T-helper 2 cell treated with Interferon-gamma antibody and Interleukin-4, amounts not matched to agents 5 μg/mL and 100 μg/mL, for 36 hours (primary cell): Measurements from ENCODE around the gene ARHGEF7.
A peak's percentile ranks its signal among the peaks of the same experiment; 100 is the strongest.
"Not testable (repeated sequence)": the region's sequence is repeated elsewhere in the genome, so short reads cannot be mapped to it uniquely, and the experiment has no call there.

ENCODE experiments used
- DNase-seq: peaks from one replicate; pipeline ENCODE4 v3.0.0; 2021; ENCODE audit warnings: low spot score
- H3K27ac Mint-ChIP-seq: one replicate; pipeline ENCODE4 v1.8.0; 2021; ENCODE audit warnings: mild to moderate bottlenecking, mixed read lengths
- H3K27me3 Mint-ChIP-seq: one replicate; pipeline ENCODE4 v1.8.0; 2021; ENCODE audit warnings: low read depth, mixed read lengths
- H3K36me3 Mint-ChIP-seq: one replicate; pipeline ENCODE4 v1.8.0; 2021; ENCODE audit warnings: low read depth, mixed read lengths
- H3K4me1 Mint-ChIP-seq: one replicate; pipeline ENCODE4 v1.8.0; 2021; ENCODE audit warnings: low read depth, mixed read lengths
- H3K4me3 Mint-ChIP-seq: one replicate; pipeline ENCODE4 v1.8.0; 2022; ENCODE audit warnings: mild to moderate bottlenecking, moderate library complexity, mixed read lengths
- H3K9me3 Mint-ChIP-seq: one replicate; pipeline ENCODE4 v1.8.0; 2021; ENCODE audit warnings: mixed read lengths

Gene ARHGEF7

GRCh38 chr13:111251646-111252445 lies 136.7 kb downstream of the ARHGEF7 start:
- Mint-ChIP-seq H3K4me1 (peaks cover 3% of the 10 kb centered on the region), H3K36me3 (peaks cover 81% of the 10 kb centered on the region), H3K27me3 (no peaks in the 10 kb centered on the region), H3K27ac (no peak overlapping the region), H3K9me3 (peaks cover 17% of the 10 kb centered on the region), H3K4me3 (no peak overlapping the region)
- no peak for DNase-seq

- Mint-ChIP-seq H3K4me1 (peaks cover 3% of the 10 kb centered on the region), H3K4me3 (no peak overlapping the region), H3K27me3 (no peaks in the 10 kb centered on the region), H3K9me3 (peaks cover 21% of the 10 kb centered on the region), H3K36me3 (peaks cover 81% of the 10 kb centered on the region), H3K27ac (no peak overlapping the region)
- no peak for DNase-seq
Measured at GRCh38 chr13:111252446-111253364, 137.6 kb downstream of the ARHGEF7 start.

- Mint-ChIP-seq H3K27ac (no peak overlapping the region), H3K4me3 (no peak overlapping the region), H3K27me3 (no peaks in the 10 kb centered on the region), H3K9me3 (peaks cover 21% of the 10 kb centered on the region), H3K4me1 (peaks cover 3% of the 10 kb centered on the region), H3K36me3 (peaks cover 81% of the 10 kb centered on the region)
- DNase-seq, result no peak
Measured at GRCh38 chr13:111253365-111253872, 138.3 kb downstream of the ARHGEF7 start.

GRCh38 chr13:111255228-111255790 lies 140.2 kb downstream of the ARHGEF7 start:
- DNase-seq, result no peak
- Mint-ChIP-seq H3K36me3 (peaks cover 82% of the 10 kb centered on the region), H3K9me3 (peaks cover 38% of the 10 kb centered on the region), H3K4me3 (no peak overlapping the region), H3K4me1 (peaks cover 5% of the 10 kb centered on the region), H3K27ac (no peak overlapping the region), H3K27me3 (no peaks in the 10 kb centered on the region)

GRCh38 chr13:111256458-111256857 lies 141.3 kb downstream of the ARHGEF7 start:
- Mint-ChIP-seq H3K4me1 (peaks cover 5% of the 10 kb centered on the region), H3K4me3 (no peak overlapping the region), H3K27me3 (no peaks in the 10 kb centered on the region), H3K27ac (peak overlapping the region; percentile 45), H3K36me3 (peaks cover 82% of the 10 kb centered on the region), H3K9me3 (peaks cover 38% of the 10 kb centered on the region)
- no peak for DNase-seq

GRCh38 chr13:111256946-111257345 lies 141.8 kb downstream of the ARHGEF7 start:
- H3K27me3 Mint-ChIP-seq, result no peaks in the 10 kb centered on the region
- no peak for DNase-seq
- no peak overlapping the region for H3K27ac Mint-ChIP-seq
- H3K4me3 Mint-ChIP-seq, result no peak overlapping the region
- H3K4me1 Mint-ChIP-seq, result peaks cover 5% of the 10 kb centered on the region
- H3K36me3 Mint-ChIP-seq, result peaks cover 77% of the 10 kb centered on the region
- H3K9me3 Mint-ChIP-seq, result peaks cover 38% of the 10 kb centered on the region

GRCh38 chr13:111257899-111258298 lies 142.8 kb downstream of the ARHGEF7 start:
- H3K27me3 Mint-ChIP-seq, H3K4me3 Mint-ChIP-seq, H3K27ac Mint-ChIP-seq, H3K4me1 Mint-ChIP-seq, DNase-seq: not testable (repeated sequence)
- Mint-ChIP-seq H3K36me3 (peaks cover 72% of the 10 kb centered on the region), H3K9me3 (peaks cover 38% of the 10 kb centered on the region)

- Mint-ChIP-seq H3K9me3 (peaks cover 36% of the 10 kb centered on the region), H3K27me3 (no peaks in the 10 kb centered on the region), H3K4me1 (peaks cover 6% of the 10 kb centered on the region), H3K27ac (no peak overlapping the region), H3K4me3 (no peak overlapping the region), H3K36me3 (peaks cover 65% of the 10 kb centered on the region)
- DNase-seq, result no peak
Measured at GRCh38 chr13:111258637-111259036, 143.5 kb downstream of the ARHGEF7 start.

- H3K27ac Mint-ChIP-seq, result no peak overlapping the region
- peaks cover 61% of the 10 kb centered on the region for H3K36me3 Mint-ChIP-seq
- H3K9me3 Mint-ChIP-seq, result peaks cover 32% of the 10 kb centered on the region
- no peak overlapping the region for H3K4me3 Mint-ChIP-seq
- DNase-seq, result no peak
- no peaks in the 10 kb centered on the region for H3K27me3 Mint-ChIP-seq
- H3K4me1 Mint-ChIP-seq, result peaks cover 6% of the 10 kb centered on the region
Measured at GRCh38 chr13:111259058-111259457, 143.9 kb downstream of the ARHGEF7 start.

- Mint-ChIP-seq H3K4me1 (peaks cover 6% of the 10 kb centered on the region), H3K36me3 (peaks cover 44% of the 10 kb centered on the region), H3K27me3 (no peaks in the 10 kb centered on the region), H3K27ac (no peak overlapping the region), H3K9me3 (peaks cover 25% of the 10 kb centered on the region), H3K4me3 (no peak overlapping the region)
- DNase-seq, result no peak
Measured at GRCh38 chr13:111261326-111261725, 146.2 kb downstream of the ARHGEF7 start.

GRCh38 chr13:111262281-111262680 lies 147.2 kb downstream of the ARHGEF7 start:
- H3K4me3 Mint-ChIP-seq, result no peak overlapping the region
- DNase-seq, result no peak
- H3K4me1 Mint-ChIP-seq, result peaks cover 3% of the 10 kb centered on the region
- H3K27me3 Mint-ChIP-seq, result no peaks in the 10 kb centered on the region
- peaks cover 17% of the 10 kb centered on the region for H3K9me3 Mint-ChIP-seq
- peaks cover 38% of the 10 kb centered on the region for H3K36me3 Mint-ChIP-seq
- H3K27ac Mint-ChIP-seq, result no peak overlapping the region

GRCh38 chr13:111262715-111263114 lies 147.6 kb downstream of the ARHGEF7 start:
- peaks cover 17% of the 10 kb centered on the region for H3K9me3 Mint-ChIP-seq
- no peaks in the 10 kb centered on the region for H3K27me3 Mint-ChIP-seq
- peaks cover 37% of the 10 kb centered on the region for H3K36me3 Mint-ChIP-seq
- peaks cover 3% of the 10 kb centered on the region for H3K4me1 Mint-ChIP-seq
- H3K27ac Mint-ChIP-seq, result no peak overlapping the region
- no peak overlapping the region for H3K4me3 Mint-ChIP-seq
- DNase-seq, result no peak

- peaks cover 3% of the 10 kb centered on the region for H3K4me1 Mint-ChIP-seq
- H3K9me3 Mint-ChIP-seq, result peaks cover 17% of the 10 kb centered on the region
- DNase-seq, result no peak
- no peak overlapping the region for H3K27ac Mint-ChIP-seq
- H3K36me3 Mint-ChIP-seq, result peaks cover 31% of the 10 kb centered on the region
- no peaks in the 10 kb centered on the region for H3K27me3 Mint-ChIP-seq
- H3K4me3 Mint-ChIP-seq, result no peak overlapping the region
Measured at GRCh38 chr13:111263566-111263965, 148.5 kb downstream of the ARHGEF7 start.
